EL (cell line): ENCODE results near the gene PPARG.

Source experiments
- DNase-seq: peaks from one replicate; pipeline ENCODE4 v3.0.0-alpha.2; 2016

Gene PPARG

GRCh38 chr3:12345584-12346494, 57.0 kb downstream of the PPARG start:
- no peak for DNase-seq

DNA sequence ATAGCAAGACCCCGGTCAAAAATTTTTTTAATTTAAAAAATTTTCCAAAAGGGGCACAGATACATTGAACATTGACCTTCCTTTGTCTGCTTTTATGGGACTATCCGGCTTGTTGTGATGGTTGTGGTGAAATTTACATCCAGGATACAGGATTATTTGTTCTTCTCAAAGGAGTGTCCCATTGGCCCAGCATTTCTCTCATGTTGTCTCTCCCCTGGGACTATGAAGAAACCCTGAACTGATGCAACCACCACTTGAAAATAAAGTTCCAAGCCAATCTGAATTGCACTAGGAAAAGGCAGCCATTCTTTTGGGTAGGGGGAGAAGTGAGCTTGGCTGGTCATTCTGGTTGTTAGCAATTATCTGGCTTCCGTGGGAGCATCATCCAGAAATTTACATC, 58.4 kb downstream of the PPARG start:
- DNase-seq = no peak

GRCh38 chr3:12349895-12350811, 61.3 kb downstream of the PPARG start:
- DNase-seq = no peak

GRCh38 chr3:12351145-12351544, 62.3 kb downstream of the PPARG start:
- no peak for DNase-seq

DNA sequence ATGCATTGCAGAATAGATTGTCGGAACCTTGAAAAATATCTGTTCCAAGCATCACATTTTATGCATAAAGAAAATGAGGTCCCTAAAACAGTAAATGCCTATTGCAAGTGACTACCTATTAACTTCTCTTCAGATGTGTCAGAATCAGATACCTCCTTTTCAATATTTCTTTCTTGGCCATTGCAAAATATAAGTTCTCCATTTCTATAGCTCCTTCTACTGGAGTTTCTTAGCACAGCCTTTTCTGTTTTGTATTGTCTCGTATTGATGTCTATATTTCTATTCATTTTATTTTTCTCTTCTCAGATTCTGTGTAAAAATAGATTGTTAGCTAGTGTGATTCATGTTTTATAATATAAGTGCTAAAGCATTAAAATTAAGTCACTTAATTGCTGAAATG, 63.4 kb downstream of the PPARG start:
- DNase-seq = no peak

DNA sequence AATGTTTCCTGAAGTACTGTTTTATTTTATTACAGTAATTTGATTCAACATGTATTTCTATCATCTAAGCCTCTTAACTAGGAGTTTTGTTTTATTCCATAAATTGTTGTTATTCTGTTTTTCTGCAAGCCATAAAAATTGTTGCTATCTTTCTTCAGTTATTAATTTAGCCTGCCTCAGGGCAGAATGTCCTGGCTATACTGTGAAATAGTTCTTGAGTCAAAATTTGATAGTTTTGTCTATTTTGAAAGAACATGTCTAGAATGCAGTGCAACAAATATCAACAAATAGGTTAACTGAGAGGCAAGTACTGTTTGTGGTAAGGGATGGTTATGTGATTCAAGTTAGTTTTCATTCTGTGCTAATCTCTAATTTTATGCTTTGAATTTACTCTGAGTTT, 63.9 kb downstream of the PPARG start:
- no peak for DNase-seq

GRCh38 chr3:12353796-12354525, 65.1 kb downstream of the PPARG start:
- DNase-seq = peak; percentile 9

DNA sequence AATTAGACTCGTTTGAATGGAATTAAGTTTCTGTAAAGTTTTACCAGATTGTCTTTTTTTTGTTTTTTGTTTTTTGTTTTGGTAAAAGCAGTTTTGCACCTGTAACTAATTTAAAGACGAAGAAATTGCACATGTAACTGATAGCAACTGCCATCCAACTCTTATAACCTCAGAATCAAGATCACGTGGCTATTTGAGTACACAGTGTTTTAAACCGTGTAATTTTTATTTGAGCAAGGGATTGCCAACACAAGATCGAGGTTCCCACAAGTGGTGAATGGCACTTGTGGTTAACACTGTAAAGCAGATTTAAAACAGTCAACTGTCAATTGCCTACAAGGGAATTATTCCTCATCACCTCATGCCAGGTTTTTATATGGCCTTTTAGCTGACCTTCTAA, 67.3 kb downstream of the PPARG start:
- no peak for DNase-seq

DNA sequence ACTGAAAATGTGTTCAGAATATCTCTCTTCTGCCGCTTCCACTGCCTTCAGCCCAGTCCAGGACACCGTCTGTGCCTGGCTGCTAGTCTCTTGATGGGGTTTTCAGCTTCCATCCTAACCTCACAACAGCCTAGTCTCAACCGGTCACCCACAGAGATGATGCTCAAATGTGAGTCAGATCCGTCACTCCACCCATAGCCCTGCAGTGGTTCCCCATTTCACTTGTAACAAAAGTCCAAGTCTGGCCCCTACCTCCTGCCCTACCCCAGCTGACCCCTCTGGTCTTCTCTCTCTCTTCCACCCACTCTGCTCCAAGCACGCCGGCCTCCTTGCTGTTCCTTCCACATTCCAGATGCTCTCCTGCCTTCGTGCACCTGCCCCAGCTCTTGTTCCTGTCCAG, 68.1 kb downstream of the PPARG start:
- DNase-seq = no peak

GRCh38 chr3:12357456-12357855, 68.6 kb downstream of the PPARG start:
- DNase-seq = peak; percentile 21

- no peak for DNase-seq
Observed at GRCh38 chr3:12363397-12364195, 74.7 kb downstream of the PPARG start.

DNA sequence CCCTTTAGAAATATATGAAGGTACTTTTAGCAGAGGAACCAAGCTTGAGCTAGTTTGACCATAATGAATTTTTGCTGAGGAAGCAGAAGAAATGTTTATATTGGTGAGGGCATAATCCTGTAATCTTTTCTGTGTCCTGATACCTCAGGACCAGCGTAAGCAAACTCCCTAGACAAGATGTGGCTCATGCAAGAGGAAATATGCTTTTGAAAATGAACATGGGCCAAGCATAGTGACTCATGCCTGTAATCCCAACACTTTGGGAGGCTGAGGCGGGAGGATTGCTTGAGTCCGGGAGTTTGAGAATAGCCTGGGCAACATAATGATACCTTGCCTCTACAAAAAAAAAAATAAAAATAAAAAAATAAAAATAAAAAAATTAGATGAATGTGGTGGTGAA, 78.5 kb downstream of the PPARG start:
- no peak for DNase-seq

DNA sequence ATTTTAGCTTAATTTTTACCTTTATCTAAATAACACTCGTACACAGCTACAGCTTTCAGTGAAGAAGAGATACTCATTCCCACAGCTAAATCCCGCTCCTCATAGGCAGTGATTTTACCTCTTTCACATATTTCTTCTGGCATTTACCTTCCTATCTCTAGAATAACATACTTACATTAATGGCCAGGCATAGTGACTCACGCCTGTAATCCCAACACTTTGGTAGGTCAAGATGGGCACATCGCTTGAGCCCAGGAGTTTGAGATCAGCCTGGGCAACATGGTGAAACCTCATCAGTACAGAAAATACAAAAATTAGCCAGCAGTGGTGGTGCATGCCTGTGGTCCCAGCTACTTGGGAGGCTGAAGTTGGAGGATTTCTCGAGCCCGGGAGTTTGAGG, 80.2 kb downstream of the PPARG start:
- no peak for DNase-seq

DNA sequence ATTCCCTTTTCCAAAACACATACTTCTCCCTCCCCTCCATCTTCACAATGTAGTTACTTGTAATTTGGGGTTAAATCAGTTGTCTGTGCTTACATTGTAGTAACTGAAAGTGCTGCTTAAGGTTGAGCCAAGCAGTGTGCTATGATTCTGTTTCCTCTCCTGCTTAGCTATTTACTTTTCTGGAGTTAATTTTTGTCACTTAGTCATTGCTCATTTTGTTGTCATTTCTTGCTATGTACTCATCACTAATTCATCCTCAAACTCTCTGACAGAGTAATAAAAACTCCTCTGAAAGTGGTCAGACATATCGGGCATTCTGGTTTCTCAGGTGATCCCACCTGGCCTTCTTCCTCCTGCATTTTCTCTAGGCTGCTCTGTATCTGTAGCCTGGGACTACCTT, 80.7 kb downstream of the PPARG start:
- DNase-seq = no peak

GRCh38 chr3:12370758-12371157, 81.9 kb downstream of the PPARG start:
- peak; percentile 18 for DNase-seq

DNA sequence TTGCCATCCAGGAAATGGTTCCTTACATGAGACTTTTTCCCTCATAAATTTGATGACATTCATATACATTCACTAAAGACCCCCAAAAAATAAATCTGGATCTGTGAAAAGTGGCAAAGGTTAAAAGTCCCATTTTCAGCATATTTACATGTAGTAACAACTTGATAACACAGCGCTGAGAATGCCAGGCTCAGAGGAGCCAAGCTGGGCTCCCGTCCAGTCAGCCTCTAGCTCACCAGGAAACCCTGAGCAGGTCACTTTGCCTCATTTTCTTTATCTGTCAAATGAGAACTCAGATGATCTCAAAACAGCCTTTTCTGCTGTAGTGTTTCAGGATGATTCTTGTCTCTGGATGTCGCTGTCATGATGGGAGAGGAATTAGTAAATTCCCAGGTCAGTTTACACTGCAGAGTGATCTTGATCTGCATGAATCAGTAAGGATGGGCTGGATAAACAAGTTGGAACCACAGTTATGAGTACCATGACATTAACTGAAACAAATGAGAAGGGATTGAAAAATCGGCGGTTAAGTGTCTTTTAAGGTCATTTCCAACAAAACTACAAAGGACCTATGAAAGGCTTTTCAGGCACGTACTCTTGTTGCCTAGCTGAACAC, 82.8 kb downstream of the PPARG start:
- DNase-seq = peak; percentile 28

DNA sequence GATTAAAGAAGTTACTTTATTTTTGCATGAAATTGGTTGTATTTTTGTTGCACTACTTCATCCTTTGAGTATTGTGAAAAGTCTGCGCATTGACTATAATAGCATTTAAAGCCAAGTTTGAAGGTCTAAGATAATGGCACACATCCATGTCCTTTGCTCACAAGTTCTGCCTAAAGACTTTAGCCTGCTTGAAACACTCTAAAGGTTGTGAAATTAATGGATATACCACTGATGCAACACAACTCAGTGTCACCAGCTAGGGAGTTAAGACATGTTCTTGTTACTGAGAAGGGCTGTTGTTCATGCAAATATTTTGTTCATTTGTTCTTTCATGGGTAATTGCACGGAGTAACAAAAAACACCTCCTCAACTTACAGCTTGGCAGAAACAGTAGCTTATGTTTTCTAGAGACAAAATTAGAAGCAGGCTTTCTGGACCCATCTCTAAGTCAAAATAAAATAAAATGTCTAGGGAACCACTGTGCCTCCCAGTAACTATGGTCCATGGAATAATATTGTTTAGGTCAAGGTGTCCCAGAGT, 83.9 kb downstream of the PPARG start:
- DNase-seq = no peak

GRCh38 chr3:12375572-12375971, 86.7 kb downstream of the PPARG start:
- no peak for DNase-seq

DNA sequence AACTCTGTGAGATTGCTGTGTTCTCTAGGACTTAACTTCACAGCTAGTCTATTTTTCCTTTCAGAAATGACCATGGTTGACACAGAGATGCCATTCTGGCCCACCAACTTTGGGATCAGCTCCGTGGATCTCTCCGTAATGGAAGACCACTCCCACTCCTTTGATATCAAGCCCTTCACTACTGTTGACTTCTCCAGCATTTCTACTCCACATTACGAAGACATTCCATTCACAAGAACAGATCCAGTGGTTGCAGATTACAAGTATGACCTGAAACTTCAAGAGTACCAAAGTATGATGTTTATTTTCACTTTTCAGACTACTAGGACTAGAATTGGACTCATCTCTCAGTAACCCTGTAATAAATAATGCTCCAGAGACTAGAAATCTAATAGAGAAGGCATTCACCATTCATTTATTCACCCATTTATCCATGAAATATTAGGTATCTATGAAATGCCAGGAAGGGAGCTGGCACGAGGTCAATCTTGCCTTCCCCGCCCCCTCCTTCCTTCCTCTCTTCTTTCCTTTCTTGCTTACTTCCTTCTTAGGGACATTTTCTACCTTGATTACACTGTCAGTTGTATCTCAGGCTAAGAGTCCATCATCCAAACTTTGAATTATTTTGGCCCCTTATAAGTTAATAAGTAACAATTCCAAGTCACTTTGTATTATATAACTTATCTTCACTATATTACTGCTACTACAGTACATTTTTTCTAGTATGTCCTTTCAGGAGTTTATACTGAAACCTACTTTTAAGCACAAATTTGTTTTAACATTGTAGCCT, 91.0 kb downstream of the PPARG start:
- no peak for DNase-seq

DNA sequence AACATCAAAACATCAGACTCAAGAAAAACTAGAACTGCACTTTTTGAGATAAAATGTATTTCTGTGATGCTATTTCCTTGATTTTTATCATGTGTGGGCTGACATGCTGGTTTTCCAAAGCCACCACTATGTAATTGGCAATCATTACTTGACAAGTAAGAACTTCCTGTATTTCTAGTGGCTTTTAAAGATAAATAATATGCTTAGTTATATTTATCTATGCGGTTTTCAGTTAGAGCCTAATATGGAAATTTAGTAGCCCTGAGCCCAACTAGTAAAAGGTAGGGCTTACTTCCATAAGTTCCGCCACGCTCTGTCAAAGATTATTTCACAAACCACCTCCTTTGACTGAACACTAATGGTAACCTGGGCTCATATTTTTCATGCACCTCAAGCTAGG, 91.6 kb downstream of the PPARG start:
- no peak for DNase-seq

DNA sequence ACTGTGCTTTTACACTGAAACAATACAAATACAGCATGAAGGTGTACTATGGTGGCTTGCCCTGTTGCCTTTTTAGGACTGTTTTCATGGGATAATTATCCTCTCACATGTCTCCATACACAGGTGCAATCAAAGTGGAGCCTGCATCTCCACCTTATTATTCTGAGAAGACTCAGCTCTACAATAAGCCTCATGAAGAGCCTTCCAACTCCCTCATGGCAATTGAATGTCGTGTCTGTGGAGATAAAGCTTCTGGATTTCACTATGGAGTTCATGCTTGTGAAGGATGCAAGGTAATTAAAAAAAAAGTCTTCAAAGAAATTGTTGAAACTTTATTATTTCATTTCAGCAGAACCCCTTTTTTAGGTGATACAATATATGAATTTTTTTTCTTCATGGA, 92.3 kb downstream of the PPARG start:
- no peak for DNase-seq
